AG04450 (cell line): ENCODE data around the gene NPLOC4. TPM values are rescaled to one million over a fixed set of nuclear protein-coding genes. Genes with fewer than 3 reads are reported as not detected.
A peak's percentile ranks its signal among the peaks of the same experiment; 100 is the strongest.

Source experiments
- CTCF ChIA-PET: fragments of 300-600, 350-600 bp; formaldehyde crosslinking; extraction: SDS; loops from one replicate; lab custom pipeline; 2022; ENCODE audit warnings: antibody characterized with exemption, inconsistent platforms; lab: Charles Lee
- POLR2A ChIA-PET: fragments of 350-600 bp; formaldehyde crosslinking; extraction: SDS; loops from one replicate; lab custom pipeline; 2021; ENCODE audit warnings: antibody characterized with exemption, inconsistent platforms; lab: Yijun Ruan, JAX
- DNase-seq: peaks from one replicate; pipeline ENCODE4 v3.0.0-alpha.2; 2011; ENCODE audit warnings: low read depth, low spot score
- H3K27ac ChIP-seq: one replicate; pipeline ENCODE4 v1.5.1; 2012; ENCODE audit warnings: low read depth, low read length, control low read depth
- H3K27me3 ChIP-seq: one replicate; pipeline ENCODE4 v1.6.0; 2012; ENCODE audit warnings: low read length; ENCODE audit not compliant: control insufficient read depth, insufficient read depth
- H3K4me3 ChIP-seq: 2 replicates; pipeline ENCODE4 v1.5.1; 2011; ENCODE audit warnings: mild to moderate bottlenecking, low read depth, low read length, control low read depth
- H3K9me3 ChIP-seq: 2 replicates; pipeline ENCODE4 v1.5.1; 2012; ENCODE audit warnings: low read length; ENCODE audit not compliant: control insufficient read depth, insufficient read depth
- polyA plus RNA-seq: library from polyadenylated mRNA; depleted of rRNA; stranded (reverse); fragments of >200 nt; gene quantifications from 2 replicates; pipeline ENCODE4 v1.2.3, GENCODE V29; 2011
- TF ChIP-seq, protein P1 (sequence below): IDR thresholded peaks from 2 replicates; pipeline ENCODE4 v1.5.1; 2011; ENCODE audit warnings: low read depth, low read length, control low read depth, inconsistent platforms

NPLOC4 gene
- polyA plus RNA-seq, 1 experiment: 66.5 TPM

DNA sequence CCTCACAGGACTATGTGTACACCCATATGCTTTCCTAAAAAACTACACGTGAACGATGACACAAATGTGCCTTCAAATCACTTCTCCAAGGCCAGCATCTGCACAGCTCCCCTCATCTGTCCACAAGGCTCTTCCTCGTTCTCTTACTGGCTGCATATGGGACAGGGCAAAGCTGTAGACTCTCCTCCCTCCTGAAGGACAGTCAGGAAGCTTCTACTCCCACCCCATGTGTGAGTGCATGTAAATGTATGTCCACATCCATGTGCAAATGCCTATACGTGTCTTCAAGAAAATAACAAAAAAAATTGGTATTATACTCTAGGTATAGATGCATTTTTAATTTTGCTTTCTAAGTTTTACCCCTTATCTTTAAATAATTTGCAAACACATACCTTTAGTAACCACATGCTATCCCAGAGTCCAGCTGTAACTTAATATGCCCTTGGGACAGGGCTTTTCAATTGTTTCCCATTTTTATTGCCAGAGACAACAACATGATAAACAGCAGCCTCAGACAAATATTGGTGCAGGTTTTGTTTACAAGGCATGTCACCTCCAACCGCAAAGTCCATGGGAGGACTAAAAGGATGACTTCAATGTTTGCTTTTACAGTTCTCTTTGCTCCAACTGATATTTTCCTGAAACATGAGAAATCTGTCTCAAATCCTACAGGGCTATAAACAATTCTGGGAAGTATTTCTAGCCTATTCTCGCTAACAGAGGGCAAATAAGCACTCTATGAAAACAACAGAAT, 53.1 kb downstream of the NPLOC4 start:
- H3K9me3 ChIP-seq: no peaks in the 10 kb centered on the region
- H3K4me3 ChIP-seq: no peak overlapping the region
- H3K27ac ChIP-seq: peak overlapping the region; percentile 21
- TF ChIP-seq, protein P1, sequence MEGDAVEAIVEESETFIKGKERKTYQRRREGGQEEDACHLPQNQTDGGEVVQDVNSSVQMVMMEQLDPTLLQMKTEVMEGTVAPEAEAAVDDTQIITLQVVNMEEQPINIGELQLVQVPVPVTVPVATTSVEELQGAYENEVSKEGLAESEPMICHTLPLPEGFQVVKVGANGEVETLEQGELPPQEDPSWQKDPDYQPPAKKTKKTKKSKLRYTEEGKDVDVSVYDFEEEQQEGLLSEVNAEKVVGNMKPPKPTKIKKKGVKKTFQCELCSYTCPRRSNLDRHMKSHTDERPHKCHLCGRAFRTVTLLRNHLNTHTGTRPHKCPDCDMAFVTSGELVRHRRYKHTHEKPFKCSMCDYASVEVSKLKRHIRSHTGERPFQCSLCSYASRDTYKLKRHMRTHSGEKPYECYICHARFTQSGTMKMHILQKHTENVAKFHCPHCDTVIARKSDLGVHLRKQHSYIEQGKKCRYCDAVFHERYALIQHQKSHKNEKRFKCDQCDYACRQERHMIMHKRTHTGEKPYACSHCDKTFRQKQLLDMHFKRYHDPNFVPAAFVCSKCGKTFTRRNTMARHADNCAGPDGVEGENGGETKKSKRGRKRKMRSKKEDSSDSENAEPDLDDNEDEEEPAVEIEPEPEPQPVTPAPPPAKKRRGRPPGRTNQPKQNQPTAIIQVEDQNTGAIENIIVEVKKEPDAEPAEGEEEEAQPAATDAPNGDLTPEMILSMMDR: no peak
- no peak for DNase-seq
- CTCF ChIA-PET: interaction anchor here (0.7 to 2.4 kb wide), 2 partner anchors 17 kb away, joined by 3 to 12 read pairs; no protein-coding TSS in a partner anchor
- POLR2A ChIA-PET: no interaction called here
- no peaks in the 10 kb centered on the region for H3K27me3 ChIP-seq

DNA sequence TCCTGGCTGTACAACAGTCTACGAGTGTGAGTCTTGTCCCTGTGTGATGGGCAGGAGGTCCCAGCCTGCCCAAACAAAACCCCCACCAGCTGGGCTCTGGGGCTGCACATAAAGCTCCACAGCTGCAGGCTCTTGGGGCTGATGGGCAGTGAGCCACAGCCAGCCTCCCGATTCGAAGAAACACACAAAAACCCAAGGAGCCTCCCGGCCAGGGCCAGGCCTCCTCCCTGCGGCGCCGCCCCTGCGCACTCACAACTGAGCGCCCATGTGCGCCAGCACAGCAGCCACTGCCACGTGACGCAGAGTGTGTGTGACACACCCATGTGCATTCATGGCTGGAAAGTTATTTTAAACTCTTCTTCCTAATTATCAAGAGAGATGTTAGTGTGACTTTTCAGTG, 54.2 kb downstream of the NPLOC4 start:
- Histone ChIP-seq H3K4me3 (no peak overlapping the region), H3K27me3 (no peaks in the 10 kb centered on the region), H3K9me3 (no peaks in the 10 kb centered on the region), H3K27ac (peak overlapping the region; percentile 39)
- ChIA-PET CTCF (interaction anchor here (0.9 to 2.4 kb wide), 2 partner anchors 18 to 328 kb away, joined by 3 to 12 read pairs; no protein-coding TSS in a partner anchor), POLR2A (interaction anchor here (1.2 kb wide), 1 partner anchor 22 kb away, joined by 4 read pairs; no protein-coding TSS in a partner anchor)
- no peak for DNase-seq
- TF ChIP-seq, protein P1: no peak

DNA sequence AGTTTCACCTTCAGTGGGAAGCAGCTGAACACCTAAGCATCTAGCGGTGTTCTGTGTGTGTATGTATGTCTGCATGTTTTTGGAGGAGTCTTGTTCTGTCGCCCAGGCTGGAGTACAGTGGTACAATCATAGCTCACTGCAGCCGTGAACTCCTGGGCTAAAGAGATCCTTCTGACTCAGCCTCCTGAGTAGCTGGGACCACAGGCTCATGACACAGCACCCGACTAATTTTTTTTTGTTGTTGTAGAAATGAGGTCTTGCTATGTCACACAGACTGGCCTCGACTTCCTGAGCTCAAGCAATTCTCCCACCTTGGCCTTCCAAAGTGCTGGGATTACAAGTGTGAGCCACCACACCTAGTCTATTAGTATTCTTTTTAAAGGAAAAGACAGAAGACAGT, 54.6 kb downstream of the NPLOC4 start:
- H3K4me3 ChIP-seq: no peak overlapping the region
- H3K9me3 ChIP-seq: no peaks in the 10 kb centered on the region
- POLR2A ChIA-PET: interaction anchor here (1.2 kb wide), 1 partner anchor 21 kb away, joined by 4 read pairs; no protein-coding TSS in a partner anchor
- CTCF ChIA-PET: interaction anchor here (0.9 to 2.4 kb wide), 2 partner anchors 18 to 327 kb away, joined by 3 to 12 read pairs; no protein-coding TSS in a partner anchor
- H3K27ac ChIP-seq: peak overlapping the region; percentile 39
- TF ChIP-seq, protein P1: no peak
- no peak for DNase-seq
- no peaks in the 10 kb centered on the region for H3K27me3 ChIP-seq

DNA sequence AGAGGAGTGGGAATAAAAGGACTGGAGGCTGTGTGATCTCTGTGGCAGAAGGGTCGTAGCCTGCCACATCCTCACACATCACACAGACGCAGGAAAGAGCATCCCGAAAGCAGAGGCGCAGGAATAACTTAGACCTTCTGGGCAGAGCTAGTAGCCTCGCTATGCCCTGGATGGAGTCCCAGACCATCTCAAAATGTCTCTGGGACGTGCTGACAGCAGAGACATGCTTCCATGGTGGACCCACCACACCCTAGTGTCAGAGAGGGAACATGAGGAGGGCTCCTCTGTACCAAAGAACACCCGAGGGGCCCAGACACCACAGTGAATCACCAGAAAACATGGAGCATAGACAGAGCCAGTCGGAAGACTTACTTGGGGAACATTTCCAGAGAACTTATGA, 55.2 kb downstream of the NPLOC4 start:
- no peak for DNase-seq
- TF ChIP-seq, protein P1: no peak
- H3K27ac ChIP-seq: peak overlapping the region; percentile 11

DNA sequence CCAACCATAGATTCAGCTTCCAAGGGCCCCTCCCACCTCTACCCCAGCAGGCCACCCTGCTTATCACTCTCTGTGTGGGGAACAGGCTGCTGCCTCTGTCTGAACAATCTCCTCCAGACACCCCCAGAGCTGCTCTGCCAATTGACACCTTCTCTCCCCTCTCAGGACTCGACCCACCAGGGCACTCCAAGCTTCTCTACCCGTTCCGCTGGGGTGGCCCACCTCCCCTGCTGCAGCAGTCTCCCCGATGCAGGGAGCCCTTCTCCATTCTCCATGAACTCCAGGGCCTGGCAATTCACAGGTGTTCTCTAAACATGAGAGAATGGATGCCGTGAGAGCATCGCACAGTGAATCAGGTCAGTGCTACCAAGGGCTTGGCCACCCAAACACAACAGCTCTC, 56.4 kb downstream of the NPLOC4 start:
- Histone ChIP-seq H3K27me3 (no peaks in the 10 kb centered on the region), H3K4me3 (no peak overlapping the region), H3K27ac (no peak overlapping the region), H3K9me3 (no peaks in the 10 kb centered on the region; the same call in 1 of the 2 replicates)
- ChIA-PET CTCF (interaction anchor here (1.6 to 2.2 kb wide), 2 partner anchors 21 to 326 kb away, joined by 3 to 17 read pairs; no protein-coding TSS in a partner anchor), POLR2A (interaction anchor here (1.4 to 1.7 kb wide), 2 partner anchors 14 to 20 kb away, joined by 8 to 17 read pairs; no protein-coding TSS in a partner anchor)
- TF ChIP-seq, protein P1: no peak
- DNase-seq: no peak

More for the DNA sequence above, 55.2 kb downstream of the NPLOC4 start:
- ChIA-PET POLR2A (interaction anchor here (1.2 kb wide), 1 partner anchor 21 kb away, joined by 4 read pairs; no protein-coding TSS in a partner anchor), CTCF (interaction anchor here (0.9 to 2.4 kb wide), 2 partner anchors 19 to 327 kb away, joined by 3 to 12 read pairs; no protein-coding TSS in a partner anchor)
- H3K4me3 ChIP-seq: no peak overlapping the region
- no peaks in the 10 kb centered on the region for H3K27me3 ChIP-seq
- no peaks in the 10 kb centered on the region for H3K9me3 ChIP-seq
